HFFc6 (cell line): Measurements from ENCODE around the gene BPIFB2. TPM values are rescaled to one million over a fixed set of nuclear protein-coding genes. Genes with fewer than 3 reads are reported as not detected.

ENCODE experiments used
- DNase-seq: peaks from one replicate; pipeline ENCODE4 v3.0.0-alpha.2; 2018
- H3K27ac Mint-ChIP-seq: 2 replicates; pipeline ENCODE4 v1.8.0; 2020; ENCODE audit warnings: mild to moderate bottlenecking, mixed read lengths
- H3K27me3 Mint-ChIP-seq: 2 replicates; pipeline ENCODE4 v1.8.0; 2021; ENCODE audit warnings: mild to moderate bottlenecking, moderate library complexity, mixed read lengths; ENCODE audit not compliant: insufficient read depth
- H3K36me3 Mint-ChIP-seq: 2 replicates; pipeline ENCODE4 v1.8.0; 2021; ENCODE audit warnings: low read depth, mixed read lengths
- H3K4me1 Mint-ChIP-seq: 2 replicates; pipeline ENCODE4 v1.8.0; 2020; ENCODE audit warnings: low read depth, mixed read lengths
- H3K4me3 Mint-ChIP-seq: 2 replicates; pipeline ENCODE4 v1.8.0; 2020; ENCODE audit warnings: mild to moderate bottlenecking, moderate library complexity, mixed read lengths
- H3K9me3 Mint-ChIP-seq: 2 replicates; pipeline ENCODE4 v1.8.0; 2020; ENCODE audit warnings: mild to moderate bottlenecking, mixed read lengths
- total RNA-seq, 6 experiments: library from RNA; stranded (reverse); fragmentation: NEBNext Ultra II Directional; extraction: Animal tissue kit (Norgen Biotek cat#: 25700); gene quantifications; 2 replicates in 1 of 6; 3 replicates in 5 of 6; pipeline ENCODE4 v1.2.3, GENCODE V29; 2021
- TF ChIP-seq, protein P1 (sequence below): fragments of 200-600 bp; sonication (generic); IDR thresholded peaks from 2 replicates; pipeline ENCODE4 v1.5.0; 2021; ENCODE audit warnings: antibody characterized with exemption, mild to moderate bottlenecking

BPIFB2 gene
- total RNA-seq, 6 experiments from 2014 or later: not detected

DNA sequence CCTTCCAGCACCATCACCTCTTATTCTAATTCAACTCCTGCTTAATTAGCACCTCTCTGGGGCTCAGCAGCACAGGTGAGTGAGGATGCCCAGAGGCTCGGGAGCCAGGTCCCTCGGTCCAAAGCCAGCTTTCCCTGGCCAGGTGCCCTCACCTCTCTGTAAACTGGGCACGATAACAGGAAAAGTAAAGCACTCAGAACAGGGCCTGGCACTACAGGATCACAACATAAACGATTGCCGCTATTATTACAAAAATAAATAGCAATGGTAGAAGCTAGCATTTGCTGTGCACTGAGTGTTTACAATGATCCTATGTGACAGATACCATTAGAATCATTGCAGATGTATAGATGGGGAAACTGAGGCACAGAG, 2.6 kb downstream of the BPIFB2 start:
- no peak overlapping the region for H3K27ac Mint-ChIP-seq
- TF ChIP-seq, protein P1, sequence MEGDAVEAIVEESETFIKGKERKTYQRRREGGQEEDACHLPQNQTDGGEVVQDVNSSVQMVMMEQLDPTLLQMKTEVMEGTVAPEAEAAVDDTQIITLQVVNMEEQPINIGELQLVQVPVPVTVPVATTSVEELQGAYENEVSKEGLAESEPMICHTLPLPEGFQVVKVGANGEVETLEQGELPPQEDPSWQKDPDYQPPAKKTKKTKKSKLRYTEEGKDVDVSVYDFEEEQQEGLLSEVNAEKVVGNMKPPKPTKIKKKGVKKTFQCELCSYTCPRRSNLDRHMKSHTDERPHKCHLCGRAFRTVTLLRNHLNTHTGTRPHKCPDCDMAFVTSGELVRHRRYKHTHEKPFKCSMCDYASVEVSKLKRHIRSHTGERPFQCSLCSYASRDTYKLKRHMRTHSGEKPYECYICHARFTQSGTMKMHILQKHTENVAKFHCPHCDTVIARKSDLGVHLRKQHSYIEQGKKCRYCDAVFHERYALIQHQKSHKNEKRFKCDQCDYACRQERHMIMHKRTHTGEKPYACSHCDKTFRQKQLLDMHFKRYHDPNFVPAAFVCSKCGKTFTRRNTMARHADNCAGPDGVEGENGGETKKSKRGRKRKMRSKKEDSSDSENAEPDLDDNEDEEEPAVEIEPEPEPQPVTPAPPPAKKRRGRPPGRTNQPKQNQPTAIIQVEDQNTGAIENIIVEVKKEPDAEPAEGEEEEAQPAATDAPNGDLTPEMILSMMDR: no peak
- H3K36me3 Mint-ChIP-seq: 0 out of 2 replicates have a peak, but pooled peaks cover 3% of the 10 kb centered on the region
- H3K9me3 Mint-ChIP-seq: peaks cover 4% of the 10 kb centered on the region
- peaks cover 34% of the 10 kb centered on the region for H3K27me3 Mint-ChIP-seq
- no peak overlapping the region for H3K4me3 Mint-ChIP-seq
- DNase-seq: no peak
- H3K4me1 Mint-ChIP-seq: no peaks in the 10 kb centered on the region

DNA sequence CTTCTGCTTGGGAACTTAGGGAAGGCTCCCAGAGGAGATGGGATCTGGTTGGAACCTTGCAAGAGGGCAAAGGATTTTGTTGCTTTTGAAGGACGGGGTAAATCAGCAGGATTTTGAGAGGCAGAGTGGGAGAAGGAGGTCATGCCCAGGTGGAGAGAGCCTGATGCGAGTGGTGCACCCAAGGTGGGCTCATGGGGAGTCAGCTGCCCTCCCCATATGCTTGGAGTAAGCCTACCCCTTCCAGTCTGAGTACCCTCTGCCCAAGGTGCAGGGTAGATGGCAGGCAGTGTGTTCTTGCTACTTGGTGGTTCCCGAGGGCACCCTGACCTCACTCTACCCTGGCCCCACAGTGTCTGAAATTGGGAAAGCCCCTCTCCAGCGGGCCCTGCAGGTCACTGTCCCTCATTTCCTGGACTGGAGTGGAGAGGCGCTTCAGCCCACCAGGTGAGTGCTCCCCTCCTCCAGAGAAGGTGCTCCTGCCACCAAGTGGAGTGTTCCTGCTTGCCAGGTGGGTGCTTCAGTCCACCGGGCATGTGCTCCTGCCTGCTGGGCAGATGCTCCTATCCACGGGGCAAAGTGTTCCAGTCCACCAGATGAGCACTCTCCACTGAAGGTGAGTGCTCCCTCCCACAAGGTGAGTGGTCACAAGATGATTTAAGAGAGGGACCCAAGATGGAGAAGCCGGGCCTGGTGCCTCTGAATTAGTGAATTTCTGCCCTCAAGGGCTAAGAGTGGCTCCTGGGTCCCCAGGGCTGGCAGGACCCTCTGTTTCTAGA, 3.4 kb downstream of the BPIFB2 start:
- TF ChIP-seq, protein P1: no peak
- DNase-seq: no peak
- Mint-ChIP-seq H3K27ac (no peak overlapping the region), H3K4me1 (no peaks in the 10 kb centered on the region), H3K9me3 (no peaks in the 10 kb centered on the region), H3K4me3 (no peak overlapping the region), H3K27me3 (peaks cover 36% of the 10 kb centered on the region), H3K36me3 (no peaks in the 10 kb centered on the region)

DNA sequence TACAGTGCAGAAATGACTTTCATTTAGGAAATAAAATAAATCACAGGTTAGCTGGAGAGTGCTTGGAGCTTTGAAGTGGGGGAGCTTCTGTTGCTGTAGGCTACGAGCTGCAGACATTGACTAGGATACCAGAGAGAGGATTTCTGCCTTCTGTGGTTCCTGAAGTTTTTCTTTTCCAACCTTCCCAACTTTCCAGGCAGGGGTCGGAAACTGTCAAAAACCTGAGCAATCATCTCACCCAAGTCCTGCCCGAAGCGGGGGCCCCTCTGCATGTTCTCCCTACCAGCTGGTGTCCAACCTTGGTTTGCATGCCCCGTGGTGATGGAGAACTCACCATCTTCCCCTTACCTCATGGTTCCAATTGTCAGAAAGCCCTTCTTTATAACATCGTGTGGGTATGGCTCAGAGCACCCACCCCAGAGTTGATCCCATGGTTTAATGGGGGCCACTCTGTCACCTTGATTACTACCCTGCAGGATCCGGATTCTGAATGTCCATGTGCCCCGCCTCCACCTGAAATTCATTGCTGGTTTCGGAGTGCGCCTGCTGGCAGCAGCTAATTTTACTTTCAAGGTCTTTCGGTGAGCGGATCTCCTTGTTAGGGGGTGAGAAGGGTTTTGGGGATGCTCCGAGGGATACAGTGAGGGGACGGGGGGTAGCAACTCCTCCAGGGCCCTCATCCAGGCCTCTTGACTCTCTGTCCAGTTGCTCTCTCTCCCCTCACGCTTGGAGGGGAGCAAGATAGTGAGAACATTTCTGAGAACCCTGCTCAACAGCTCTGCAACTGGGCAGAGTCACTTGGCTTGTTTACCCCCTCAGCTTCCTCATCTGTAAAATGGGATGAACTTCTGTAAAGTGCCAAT, 5.1 kb downstream of the BPIFB2 start:
- Mint-ChIP-seq H3K4me1 (no peaks in the 10 kb centered on the region), H3K27me3 (peaks cover 46% of the 10 kb centered on the region), H3K36me3 (no peaks in the 10 kb centered on the region), H3K27ac (no peak overlapping the region), H3K4me3 (no peak overlapping the region), H3K9me3 (no peaks in the 10 kb centered on the region)
- TF ChIP-seq, protein P1: no peak
- no peak for DNase-seq

DNA sequence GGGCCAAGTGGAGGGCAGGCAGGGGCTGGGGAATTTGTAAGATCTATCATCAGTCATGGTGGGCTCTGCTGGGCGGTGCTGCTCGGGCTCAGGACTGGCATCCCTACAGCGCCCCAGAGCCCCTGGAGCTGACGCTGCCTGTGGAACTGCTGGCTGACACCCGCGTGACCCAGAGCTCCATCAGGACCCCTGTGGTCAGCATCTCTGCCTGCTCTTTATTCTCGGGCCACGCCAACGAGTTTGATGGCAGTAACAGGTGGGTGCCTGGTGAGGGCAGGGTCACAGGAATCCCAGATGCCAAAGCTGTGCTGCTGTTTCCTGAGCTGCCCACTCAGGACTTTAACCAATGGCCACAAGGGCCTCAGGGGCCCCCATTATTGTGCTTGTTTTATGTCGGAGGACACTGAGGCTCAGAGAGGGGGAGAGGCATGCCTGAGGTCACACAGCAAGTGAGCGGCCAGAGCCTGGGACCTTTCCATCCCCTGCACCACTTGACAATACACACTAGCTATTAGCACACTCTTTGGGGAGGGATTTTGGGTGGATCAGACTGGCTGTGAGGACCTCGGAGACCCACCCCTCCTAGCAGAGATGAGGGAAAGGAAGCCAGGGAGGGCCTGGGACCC, 6.3 kb downstream of the BPIFB2 start:
- Mint-ChIP-seq H3K4me1 (no peaks in the 10 kb centered on the region), H3K27me3 (peaks cover 47% of the 10 kb centered on the region), H3K4me3 (no peak overlapping the region), H3K9me3 (no peaks in the 10 kb centered on the region), H3K27ac (no peak overlapping the region), H3K36me3 (no peaks in the 10 kb centered on the region)
- TF ChIP-seq, protein P1: no peak
- no peak for DNase-seq

DNA sequence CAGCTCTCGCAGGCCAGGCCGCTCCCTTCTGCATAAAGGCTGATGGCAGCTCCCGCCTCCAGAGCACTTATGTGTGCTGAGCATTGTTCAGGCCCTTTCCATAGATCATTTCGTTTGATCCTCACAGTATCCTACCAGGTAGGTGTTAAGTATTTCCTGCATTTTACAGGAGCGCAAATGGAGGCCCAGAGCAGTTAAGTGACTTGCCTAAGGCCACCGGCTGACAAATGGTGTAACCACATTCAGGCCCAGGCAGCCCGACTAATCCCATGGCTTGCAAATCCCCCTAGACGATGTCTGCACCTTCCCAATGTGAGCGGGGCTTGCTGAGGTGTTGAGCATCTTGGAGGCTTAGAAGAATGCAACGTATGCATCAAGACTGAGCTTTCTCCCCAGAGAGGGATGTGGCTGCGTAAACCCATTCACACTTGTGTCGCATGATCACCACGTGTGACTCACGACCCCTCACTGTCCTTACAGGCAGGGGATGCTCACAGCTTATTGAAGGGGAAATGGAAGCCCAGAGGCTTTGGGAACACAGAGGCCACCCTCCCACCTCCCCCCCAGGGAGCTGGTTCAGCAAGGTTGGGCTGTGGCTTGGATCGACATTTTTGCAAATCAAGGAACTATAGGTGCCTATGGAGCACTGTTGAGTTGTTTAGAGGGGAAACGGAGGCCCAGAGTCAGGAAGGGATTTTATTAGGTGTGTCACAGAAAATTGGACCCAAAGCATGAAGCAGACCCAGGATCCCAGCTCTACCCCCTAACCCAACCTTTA, 7.0 kb downstream of the BPIFB2 start:
- TF ChIP-seq, protein P1: no peak
- H3K27ac Mint-ChIP-seq: no peak overlapping the region
- DNase-seq: no peak
- no peaks in the 10 kb centered on the region for H3K4me1 Mint-ChIP-seq
- H3K36me3 Mint-ChIP-seq: no peaks in the 10 kb centered on the region
- H3K9me3 Mint-ChIP-seq: no peaks in the 10 kb centered on the region
- no peak overlapping the region for H3K4me3 Mint-ChIP-seq
- H3K27me3 Mint-ChIP-seq: peaks cover 52% of the 10 kb centered on the region
